Heart right ventricle (tissue), 16 donors: ENCODE data around the gene HK1. TPM values are rescaled to one million over a fixed set of nuclear protein-coding genes. Genes with fewer than 3 reads are reported as not detected.
"Not testable (repeated sequence)": the region's sequence is repeated elsewhere in the genome, so short reads cannot be mapped to it uniquely, and the experiment has no call there.

ENCODE experiments used
- ATAC-seq, 8 donors: fragments of 200-7000 bp; cut with Tn5 transposase; one replicate each; pipeline ENCODE4 v1.9.1; 2020; ENCODE audit warnings: mild to moderate bottlenecking in 8 of 8, moderate library complexity in 8 of 8, moderate number of reproducible peaks in 1 of 8
- DNase-seq, 2 donors: peaks; one replicate each; pipeline ENCODE4 v3.0.0-alpha.2; 2020
- H3K27ac ChIP-seq, 10 donors: fragments of 200-600 bp; sonication (generic) in 2 of 10; one replicate each; pipeline versions ENCODE4 v1.5.0 to v1.8.0; 2020 to 2022; ENCODE audit warnings: mild to moderate bottlenecking in 3 of 10
- H3K27me3 ChIP-seq, 7 donors: fragments of 200-600 bp; one replicate each; pipeline ENCODE4 v1.8.0; 2021 to 2022; ENCODE audit warnings: mild to moderate bottlenecking in 2 of 7
- H3K36me3 ChIP-seq, 9 donors: fragments of 200-600 bp; sonication (generic) in 1 of 9; one replicate each; pipeline versions ENCODE4 v1.5.0 to v1.8.0; 2020 to 2022; ENCODE audit warnings: mild to moderate bottlenecking in 2 of 9
- H3K4me1 ChIP-seq, 9 donors: fragments of 200-600 bp; sonication (generic) in 1 of 9; one replicate each; pipeline versions ENCODE4 v1.5.0 to v1.8.0; 2020 to 2022; ENCODE audit warnings: mild to moderate bottlenecking in 4 of 9
- H3K4me3 ChIP-seq, 10 donors: fragments of 200-600 bp; sonication (generic) in 2 of 10; one replicate each; pipeline versions ENCODE4 v1.5.0 to v1.8.0; 2020 to 2022; ENCODE audit warnings: mild to moderate bottlenecking in 7 of 10, moderate library complexity in 2 of 10
- H3K9me3 ChIP-seq, 11 donors: fragments of 200-600 bp in 10 of 11; sonication (generic) in 2 of 11; one replicate each; pipeline versions ENCODE4 v1.5.0 to v1.8.0; 2013 to 2022; ENCODE audit warnings: mild to moderate bottlenecking in 2 of 11, control low read depth in 1 of 11, moderate library complexity in 1 of 11
- CTCF ChIP-seq, 9 donors: fragments of 200-600 bp; sonication (generic) in 2 of 9; IDR thresholded peaks; one replicate each; pipeline versions ENCODE4 v1.5.0 to v1.8.0; 2021 to 2022; ENCODE audit warnings: antibody characterized with exemption in 9 of 9, mild to moderate bottlenecking in 5 of 9, moderate library complexity in 1 of 9
- whole genome bisulfite sequencing, 2 donors: extraction: QIAGEN DNeasy Blood & Tissue Kit; methylation state at CpG; one replicate each; pipeline ENCODE4 v1.1.7; 2013; ENCODE audit warnings: inconsistent platforms in 1 of 2; 5-methylcytosine and 5-hydroxymethylcytosine counted together
- intact Hi-C, 10 donors: fragments of 100-400 bp; cut with DNase I; formaldehyde crosslinking; loops; one replicate each; pipeline versions ENCODE4 v1.11.1 to v1.14.2; 2022
- polyA plus RNA-seq, 2 donors: library from polyadenylated mRNA; stranded (reverse); fragments of 200-250 nt; gene quantifications; one replicate each; pipeline ENCODE4 v1.2.3, GENCODE V29; 2013
- total RNA-seq, 10 donors: library from RNA; stranded (reverse); fragmentation: NEBNext Ultra II Directional in 3 of 10; extraction: Animal tissue kit (Norgen Biotek cat#: 25700) in 3 of 10; gene quantifications; one replicate each; pipeline versions ENCODE4 v1.2.1 to v1.2.4, GENCODE V29; 2021 to 2023
- donor health status: Arrhythmogenic right ventricular cardiomyopathy.
- donor health status: ischemic (EF 13 %, LVEDD 7.1; RV severe dilation, severe dysfunction).
- donor health status: healthy with polysubstance abuse.
- donor health status: DM: no; HTN: yes; CAD: no.
- donor health status: DM: no; HTN: no; CAD: no.
- donor health status: ischemic (EF 25% LVEDD 6.9; RV normal size, moderate dysfunction).
- donor health status: ischemic (EF 25% LVEDD 5.7; RV mildly dilated, moderate dysfunction).
- donor health status: healthy.
- donor health status: DM: yes; HTN: yes; CAD: no.
- donor health status: Ischemic cardiomyopathy.
- donor health status: ischemic (EF 35%, LVEDD 5.7; RV mildly dilated, moderate dysfunction).
- donor health status: nonischemic (EF 11% LVEDD 7.7; RV severe dilation, severe dysfunction).
- donor health status: DM: yes; HTN: yes; CAD: no.
- donor health status: PGD.
- donor health status: ischemic (EF 29% LVEDD 5.4; RV normal size, mild dysfunction).
- donor health status: nonischemic (EF 23%, LVEDD 6.1; RV moderate dilation, normal function).

Gene HK1
- total and polyA plus RNA-seq, 12 donors, result 51.9 to 322 (median 233) TPM

- no peak for DNase-seq
- Histone ChIP-seq H3K4me3 (no peak overlapping the region), H3K27me3 (no peaks in the 10 kb centered on the region), H3K27ac (peak overlapping the region in 8 of 10 donors; percentile 1 to 58 (median 22)), H3K36me3 (peaks cover 0 to 5% (median 0%) of the 10 kb centered on the region in 9 donors), H3K4me1 (peaks cover 9 to 89% (median 75%) of the 10 kb centered on the region in 9 donors), H3K9me3 (no peaks in the 10 kb centered on the region)
- intact Hi-C loops, result loop anchor here in 4 of 10 donors (5.0 to 10.0 kb wide), 4 partner anchors 39 to 69 kb away; no protein-coding TSS in a partner anchor
- 45 to 56% methylated on average over 2 of the region's 2 CpGs for WGBS, 2 donors
- no peak for ATAC-seq
- TF ChIP-seq CTCF (IDR thresholded peaks at IDR 0.05), result no peak
Measured at GRCh38 chr10:69323622-69324021, 45.3 kb downstream of the HK1 start.

- no peaks in the 10 kb centered on the region for H3K27me3 ChIP-seq
- peak overlapping the region in 5 of 10 donors; percentile 2 to 58 (median 32) for H3K27ac ChIP-seq
- peaks cover 0 to 8% (median 0%) of the 10 kb centered on the region in 9 donors for H3K36me3 ChIP-seq
- intact Hi-C loops, result loop anchor here in 4 of 10 donors (5.0 to 10.0 kb wide), 4 partner anchors 38 to 68 kb away; no protein-coding TSS in a partner anchor
- 63 to 82% methylated on average over 1 of the region's 1 CpG for WGBS, 2 donors
- H3K4me3 ChIP-seq, result no peak overlapping the region
- TF ChIP-seq CTCF (IDR thresholded peaks at IDR 0.05), result no peak
- H3K4me1 ChIP-seq, result peaks cover 12 to 98% (median 83%) of the 10 kb centered on the region in 9 donors
- no peak for DNase-seq
- no peak for ATAC-seq
- no peaks in the 10 kb centered on the region for H3K9me3 ChIP-seq
Measured at GRCh38 chr10:69324583-69324982, 46.3 kb downstream of the HK1 start.

GRCh38 chr10:69325637-69326523, 47.6 kb downstream of the HK1 start:
- H3K27me3 ChIP-seq, H3K4me3 ChIP-seq, H3K9me3 ChIP-seq: not testable (repeated sequence)
- DNase-seq (peak; percentile 38 to 57), ATAC-seq (peak in 6 of 8 donors; percentile 37 to 57 (median 45))
- peaks cover 8 to 98% (median 82%) of the 10 kb centered on the region in 9 donors for H3K4me1 ChIP-seq
- WGBS, 2 donors, result 47 to 48% methylated on average over 24 of the region's 24 CpGs
- peak in 3 of 9 donors; percentile 11 to 16 (median 13) for TF ChIP-seq CTCF (IDR thresholded peaks at IDR 0.05)
- intact Hi-C loops, result loop anchor here in 2 of 10 donors (5.0 to 10.0 kb wide), 2 partner anchors 36 to 49 kb away; no protein-coding TSS in a partner anchor
- peaks cover 0 to 20% (median 0%) of the 10 kb centered on the region in 9 donors for H3K36me3 ChIP-seq
- peak overlapping the region in 9 of 10 donors; percentile 55 to 89 (median 84) for H3K27ac ChIP-seq

GRCh38 chr10:69326692-69327091, 48.4 kb downstream of the HK1 start:
- peaks cover 8 to 96% (median 83%) of the 10 kb centered on the region in 9 donors for H3K4me1 ChIP-seq
- intact Hi-C loops, result loop anchor here in 2 of 10 donors (5.0 to 10.0 kb wide), 2 partner anchors 36 to 48 kb away; no protein-coding TSS in a partner anchor
- H3K27me3 ChIP-seq, result no peaks in the 10 kb centered on the region
- ATAC-seq (no peak), DNase-seq (no peak)
- H3K36me3 ChIP-seq, result peaks cover 0 to 25% (median 0%) of the 10 kb centered on the region in 9 donors
- TF ChIP-seq CTCF (IDR thresholded peaks at IDR 0.05), result no peak
- no peaks in the 10 kb centered on the region for H3K9me3 ChIP-seq
- H3K27ac ChIP-seq, result peak overlapping the region in 9 of 10 donors; percentile 67 to 89 (median 85)
- WGBS, 2 donors, result 75 to 80% methylated on average over 3 of the region's 3 CpGs
- H3K4me3 ChIP-seq, result no peak overlapping the region
